Lower lobe of right lung (tissue), 2 donors: ENCODE results near the gene CHRNA7. TPM values are rescaled to one million over a fixed set of nuclear protein-coding genes. Genes with fewer than 3 reads are reported as not detected.
"Not testable (repeated sequence)": the region's sequence is repeated elsewhere in the genome, so short reads cannot be mapped to it uniquely, and the experiment has no call there.

ENCODE experiments used
- ATAC-seq, 2 donors: fragments of 200-7000 bp; cut with Tn5 transposase; one replicate each; pipeline ENCODE4 v1.9.1; 2020 to 2022; ENCODE audit warnings: mild to moderate bottlenecking in 2 of 2, moderate library complexity in 2 of 2
- DNase-seq: peaks from one replicate; pipeline ENCODE4 v3.0.0-alpha.2; 2020
- H3K27ac ChIP-seq: fragments of 200-600 bp; one replicate; pipeline ENCODE4 v1.8.0; 2022
- H3K27me3 ChIP-seq: fragments of 200-600 bp; one replicate; pipeline ENCODE4 v1.8.0; 2022; ENCODE audit warnings: low read depth
- H3K36me3 ChIP-seq: fragments of 200-600 bp; one replicate; pipeline ENCODE4 v1.8.0; 2022; ENCODE audit warnings: mild to moderate bottlenecking
- H3K4me1 ChIP-seq: fragments of 200-600 bp; one replicate; pipeline ENCODE4 v1.8.0; 2022
- H3K4me3 ChIP-seq: fragments of 200-600 bp; one replicate; pipeline ENCODE4 v1.8.0; 2022; ENCODE audit warnings: mild to moderate bottlenecking
- H3K9me3 ChIP-seq: fragments of 200-600 bp; one replicate; pipeline ENCODE4 v1.8.0; 2022
- intact Hi-C: fragments of 100-400 bp; cut with DNase I; formaldehyde crosslinking; loops from one replicate; pipeline ENCODE4 v1.11.0; 2022
- total RNA-seq: library from RNA; stranded (reverse); fragmentation: NEBNext Ultra II Directional; extraction: Animal tissue kit (Norgen Biotek cat#: 25700); gene quantifications from one replicate; pipeline ENCODE4 v1.2.1, GENCODE V29; 2021
- TF ChIP-seq, protein P1 (sequence below): fragments of 200-600 bp; IDR thresholded peaks from one replicate; pipeline ENCODE4 v1.8.0; 2022; ENCODE audit warnings: antibody characterized with exemption, mild to moderate bottlenecking
- donor health status: DM: no; HTN: yes; CAD: no; lungs with severe emphysema.

The CHRNA7 gene
- total RNA-seq, 1 donor from 2014 or later = 0.92 TPM

DNA sequence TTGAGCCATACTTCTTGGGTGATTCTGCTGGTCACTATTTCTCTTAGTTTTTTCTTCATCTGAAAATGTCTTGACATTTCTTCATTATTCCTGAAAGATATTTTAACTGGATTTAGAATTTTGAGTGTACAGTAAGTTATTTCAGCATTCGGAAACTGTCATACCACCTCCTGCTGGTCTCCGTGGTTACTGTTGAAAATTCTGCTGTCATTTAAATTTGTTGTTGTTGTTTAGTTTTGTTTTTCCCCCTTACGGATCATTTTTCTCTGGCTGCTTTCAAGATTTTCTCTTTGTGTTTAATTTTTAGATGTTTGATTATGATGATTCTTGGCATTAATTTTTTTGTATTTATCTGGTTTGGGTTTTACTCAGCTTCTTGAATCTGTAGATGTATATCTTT lies 100.5 kb downstream of the CHRNA7 start:
- H3K27me3 ChIP-seq = no peaks in the 10 kb centered on the region
- no peak overlapping the region for H3K27ac ChIP-seq
- TF ChIP-seq, protein P1, sequence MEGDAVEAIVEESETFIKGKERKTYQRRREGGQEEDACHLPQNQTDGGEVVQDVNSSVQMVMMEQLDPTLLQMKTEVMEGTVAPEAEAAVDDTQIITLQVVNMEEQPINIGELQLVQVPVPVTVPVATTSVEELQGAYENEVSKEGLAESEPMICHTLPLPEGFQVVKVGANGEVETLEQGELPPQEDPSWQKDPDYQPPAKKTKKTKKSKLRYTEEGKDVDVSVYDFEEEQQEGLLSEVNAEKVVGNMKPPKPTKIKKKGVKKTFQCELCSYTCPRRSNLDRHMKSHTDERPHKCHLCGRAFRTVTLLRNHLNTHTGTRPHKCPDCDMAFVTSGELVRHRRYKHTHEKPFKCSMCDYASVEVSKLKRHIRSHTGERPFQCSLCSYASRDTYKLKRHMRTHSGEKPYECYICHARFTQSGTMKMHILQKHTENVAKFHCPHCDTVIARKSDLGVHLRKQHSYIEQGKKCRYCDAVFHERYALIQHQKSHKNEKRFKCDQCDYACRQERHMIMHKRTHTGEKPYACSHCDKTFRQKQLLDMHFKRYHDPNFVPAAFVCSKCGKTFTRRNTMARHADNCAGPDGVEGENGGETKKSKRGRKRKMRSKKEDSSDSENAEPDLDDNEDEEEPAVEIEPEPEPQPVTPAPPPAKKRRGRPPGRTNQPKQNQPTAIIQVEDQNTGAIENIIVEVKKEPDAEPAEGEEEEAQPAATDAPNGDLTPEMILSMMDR = no peak
- H3K4me3 ChIP-seq = no peak overlapping the region
- intact Hi-C loops = no loop called here
- no peaks in the 10 kb centered on the region for H3K4me1 ChIP-seq
- ATAC-seq (no peak), DNase-seq (no peak)
- no peaks in the 10 kb centered on the region for H3K36me3 ChIP-seq
- no peaks in the 10 kb centered on the region for H3K9me3 ChIP-seq

GRCh38 chr15:32131803-32132202 lies 101.5 kb downstream of the CHRNA7 start:
- Histone ChIP-seq H3K27ac (no peak overlapping the region), H3K27me3 (no peaks in the 10 kb centered on the region), H3K4me1 (no peaks in the 10 kb centered on the region), H3K36me3 (no peaks in the 10 kb centered on the region), H3K4me3 (no peak overlapping the region), H3K9me3 (no peaks in the 10 kb centered on the region)
- ATAC-seq = no peak
- TF ChIP-seq, protein P1 = no peak
- no peak for DNase-seq
- intact Hi-C loops = no loop called here

DNA sequence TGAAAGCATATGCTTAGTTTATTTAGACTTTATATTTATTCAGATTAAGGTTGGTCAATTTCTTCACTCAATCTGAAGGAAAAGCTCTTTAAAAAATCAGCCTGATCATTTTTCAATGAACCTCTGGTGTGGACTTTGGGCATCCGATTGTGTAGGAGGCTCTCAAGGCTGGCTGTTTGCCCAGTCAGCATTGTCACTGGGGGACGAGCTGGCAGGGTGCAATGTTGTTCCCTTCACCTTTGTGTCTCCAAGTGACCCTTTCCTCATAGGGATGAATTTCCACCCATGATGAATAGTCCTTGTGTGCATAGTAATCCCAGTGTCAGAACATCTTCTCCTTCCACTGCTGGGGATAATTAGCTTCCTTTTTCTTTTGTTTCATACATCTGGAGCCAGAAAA lies 102.5 kb downstream of the CHRNA7 start:
- no peaks in the 10 kb centered on the region for H3K9me3 ChIP-seq
- ATAC-seq (no peak), DNase-seq (no peak)
- no peaks in the 10 kb centered on the region for H3K36me3 ChIP-seq
- no peak overlapping the region for H3K27ac ChIP-seq
- no peaks in the 10 kb centered on the region for H3K4me1 ChIP-seq
- intact Hi-C loops = no loop called here
- TF ChIP-seq, protein P1 = no peak
- H3K27me3 ChIP-seq = no peaks in the 10 kb centered on the region
- H3K4me3 ChIP-seq = no peak overlapping the region

- intact Hi-C loops = no loop called here
- DNase-seq (no peak), ATAC-seq (no peak)
- TF ChIP-seq, protein P1 = no peak
- Histone ChIP-seq H3K36me3 (no peaks in the 10 kb centered on the region), H3K4me3 (no peak overlapping the region), H3K9me3 (no peaks in the 10 kb centered on the region), H3K4me1 (no peaks in the 10 kb centered on the region), H3K27ac (no peak overlapping the region), H3K27me3 (no peaks in the 10 kb centered on the region)
Measured at GRCh38 chr15:32134842-32135241, 104.5 kb downstream of the CHRNA7 start.

- ATAC-seq = no peak
- intact Hi-C loops = no loop called here
- H3K4me1 ChIP-seq = no peaks in the 10 kb centered on the region
- no peak for DNase-seq
- H3K9me3 ChIP-seq = no peaks in the 10 kb centered on the region
- H3K27ac ChIP-seq = no peak overlapping the region
- TF ChIP-seq, protein P1 = no peak
- H3K4me3 ChIP-seq = no peak overlapping the region
- no peaks in the 10 kb centered on the region for H3K36me3 ChIP-seq
- no peaks in the 10 kb centered on the region for H3K27me3 ChIP-seq
Measured at GRCh38 chr15:32135335-32135734, 105.0 kb downstream of the CHRNA7 start.

GRCh38 chr15:32145512-32145911 lies 115.2 kb downstream of the CHRNA7 start:
- H3K4me1 ChIP-seq, ATAC-seq, H3K36me3 ChIP-seq, H3K27ac ChIP-seq, DNase-seq, intact Hi-C loops, H3K27me3 ChIP-seq, H3K4me3 ChIP-seq, H3K9me3 ChIP-seq: not testable (repeated sequence)
